PFSK-1 (cell line): Measurements from ENCODE around the gene IFITM10.

Experiments used
- POLR2AphosphoS5 ChIP-seq: IDR thresholded peaks from 2 replicates; pipeline ENCODE4 v1.6.1; 2012; ENCODE audit warnings: low read depth, mild to moderate bottlenecking, control low read depth, low read length, moderate library complexity
- REST ChIP-seq, 2 experiments: IDR thresholded peaks; 2 replicates each; pipeline versions ENCODE4 v1.6.1 to v1.8.0; 2011 to 2012; ENCODE audit warnings: low read depth in 2 of 2, low read length in 2 of 2, control low read depth in 1 of 2, inconsistent platforms in 1 of 2, mild to moderate bottlenecking in 1 of 2, moderate library complexity in 1 of 2; ENCODE audit not compliant: insufficient read depth in 1 of 2
- SIN3A ChIP-seq: IDR thresholded peaks from 2 replicates; pipeline ENCODE4 v1.6.1; 2012; ENCODE audit warnings: mild to moderate bottlenecking, low read length, moderate library complexity, borderline replicate concordance; ENCODE audit not compliant: insufficient read depth
- TAF1 ChIP-seq: IDR thresholded peaks from 2 replicates; pipeline ENCODE4 v1.6.1; 2012; ENCODE audit warnings: low read length, control low read depth, borderline replicate concordance; ENCODE audit not compliant: insufficient read depth

GRCh38 chr11:1739576-1739975, 10.8 kb downstream of the IFITM10 start:
- TF ChIP-seq REST (IDR thresholded peaks at IDR 0.05; ENCODE audit: insufficient read depth in 1 of 2, low read depth in 2 of 2, low read length in 2 of 2), result no peak
- TF ChIP-seq POLR2AphosphoS5, result no peak
- no peak for TF ChIP-seq TAF1
- TF ChIP-seq SIN3A, result no peak
